OCI-LY3 (cell line): ENCODE data around the gene KIFBP.
A peak's percentile ranks its signal among the peaks of the same experiment; 100 is the strongest.

Source experiments
- EZH2phosphoT487 ChIP-seq: fragments of 200-600 bp; shearing (Covaris generic); IDR thresholded peaks from 2 replicates; pipeline ENCODE4 v1.6.1; 2018; ENCODE audit warnings: antibody characterized with exemption, mixed run types, low read depth
- TF ChIP-seq, protein P1 (sequence below): fragments of 200-600, 300-600 bp; sonication (generic); IDR thresholded peaks from 2 replicates; pipeline ENCODE4 v1.5.1; 2014; ENCODE audit warnings: antibody characterized with exemption, low read length, low read depth

DNA sequence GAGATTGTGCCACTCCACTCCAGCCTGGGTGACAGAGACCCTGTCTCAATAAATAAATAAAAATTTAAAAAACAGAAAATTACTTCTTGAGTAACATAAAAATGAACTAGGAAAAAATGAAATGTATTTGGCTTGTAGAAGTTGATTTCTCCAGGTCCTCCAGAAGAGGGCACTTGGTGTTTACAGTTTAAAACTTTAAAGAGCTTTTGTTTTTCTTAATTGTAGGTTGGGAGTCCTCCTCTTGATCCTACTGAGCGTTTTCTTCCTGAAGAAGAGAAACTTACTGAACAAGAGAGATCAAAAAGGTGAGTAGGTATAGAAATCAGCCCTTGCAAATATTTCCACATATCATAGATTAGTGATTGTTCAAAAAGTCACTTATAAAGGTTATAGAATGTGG lies 16.2 kb downstream of the KIFBP start:
- TF ChIP-seq, protein P1, sequence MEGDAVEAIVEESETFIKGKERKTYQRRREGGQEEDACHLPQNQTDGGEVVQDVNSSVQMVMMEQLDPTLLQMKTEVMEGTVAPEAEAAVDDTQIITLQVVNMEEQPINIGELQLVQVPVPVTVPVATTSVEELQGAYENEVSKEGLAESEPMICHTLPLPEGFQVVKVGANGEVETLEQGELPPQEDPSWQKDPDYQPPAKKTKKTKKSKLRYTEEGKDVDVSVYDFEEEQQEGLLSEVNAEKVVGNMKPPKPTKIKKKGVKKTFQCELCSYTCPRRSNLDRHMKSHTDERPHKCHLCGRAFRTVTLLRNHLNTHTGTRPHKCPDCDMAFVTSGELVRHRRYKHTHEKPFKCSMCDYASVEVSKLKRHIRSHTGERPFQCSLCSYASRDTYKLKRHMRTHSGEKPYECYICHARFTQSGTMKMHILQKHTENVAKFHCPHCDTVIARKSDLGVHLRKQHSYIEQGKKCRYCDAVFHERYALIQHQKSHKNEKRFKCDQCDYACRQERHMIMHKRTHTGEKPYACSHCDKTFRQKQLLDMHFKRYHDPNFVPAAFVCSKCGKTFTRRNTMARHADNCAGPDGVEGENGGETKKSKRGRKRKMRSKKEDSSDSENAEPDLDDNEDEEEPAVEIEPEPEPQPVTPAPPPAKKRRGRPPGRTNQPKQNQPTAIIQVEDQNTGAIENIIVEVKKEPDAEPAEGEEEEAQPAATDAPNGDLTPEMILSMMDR: peak; percentile 61
- TF ChIP-seq EZH2phosphoT487: no peak
